HG03378 (cell line): ENCODE data around the gene DHRS9.
A peak's percentile ranks its signal among the peaks of the same experiment; 100 is the strongest.
"Not testable (repeated sequence)": the region's sequence is repeated elsewhere in the genome, so short reads cannot be mapped to it uniquely, and the experiment has no call there.

Source experiments
- ATAC-seq: cut with Tn5 transposase; IDR thresholded peaks from one replicate; pipeline ENCODE4 v1.9.1; 2021; ENCODE audit warnings: mild to moderate bottlenecking, moderate library complexity; ENCODE audit not compliant: unreplicated experiment

Gene DHRS9

DNA sequence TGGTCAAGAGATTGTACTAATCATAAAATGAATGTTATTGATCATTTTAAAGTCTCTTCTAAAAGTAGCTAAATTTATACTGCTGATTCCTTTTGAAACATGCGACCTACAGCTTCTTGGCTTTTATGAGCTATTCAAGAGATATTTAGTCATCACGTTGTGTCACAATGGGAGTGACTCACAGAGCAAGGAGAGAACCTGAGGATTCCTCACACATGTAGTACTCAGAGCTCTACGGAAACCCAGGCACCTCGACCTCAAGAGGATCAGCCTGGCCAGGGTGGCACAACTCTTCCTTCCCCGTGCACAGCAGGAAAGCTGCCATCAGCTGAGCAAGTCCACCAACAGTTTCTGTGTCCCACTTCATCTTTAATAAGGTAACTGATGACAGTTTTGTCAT is at the start of gene DHRS9:
DHRS9 (plus strand) TSS at position 223 of the 400 bp plus-strand sequence. CDS start 12,019 bp downstream, outside the sequence.
- no peak for ATAC-seq

DNA sequence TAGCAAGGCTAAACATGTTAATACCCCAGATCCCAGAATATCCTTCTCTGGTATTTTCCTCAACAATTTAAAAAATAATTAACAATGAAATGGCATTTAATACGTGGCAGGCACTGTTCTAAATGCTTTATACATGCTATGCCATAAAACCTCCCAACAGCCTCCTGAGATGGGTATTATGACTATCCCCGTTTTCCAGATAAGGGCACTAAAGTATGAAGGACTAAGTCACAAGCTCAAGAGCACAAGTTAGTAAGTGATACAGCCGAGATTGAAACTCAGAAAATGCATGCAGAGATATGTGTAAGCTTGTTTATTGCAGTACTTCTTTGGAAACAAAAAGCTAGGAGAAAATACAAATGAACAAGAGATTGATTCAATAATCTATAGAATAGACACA is 46.2 kb upstream of the DHRS9 start:
- ATAC-seq: no peak

GRCh38 chr2:169026056-169026455 is 43.3 kb upstream of the DHRS9 start:
- ATAC-seq: no peak

- ATAC-seq: no peak
These were observed 42.1 kb upstream of the DHRS9 start for GRCh38 chr2:169027234-169027633.

DNA sequence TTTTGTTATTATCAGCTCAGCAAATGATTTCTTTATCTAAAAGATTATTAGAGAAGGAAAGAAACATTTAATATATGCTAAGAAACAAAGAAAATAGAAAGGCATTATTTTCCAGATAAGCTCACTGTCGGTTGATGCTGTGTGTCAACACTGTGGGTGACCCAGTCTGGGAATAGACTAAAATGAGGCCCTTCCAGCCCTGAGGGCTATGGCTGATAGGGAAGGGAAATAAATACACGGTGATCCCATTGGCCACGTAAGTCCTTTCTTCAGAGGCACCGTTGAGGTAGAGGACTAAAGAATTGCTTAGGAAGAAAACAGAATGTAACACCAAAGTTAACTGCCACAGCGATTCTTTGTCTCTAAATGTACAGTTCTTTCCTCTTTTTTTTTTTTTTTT is 40.0 kb upstream of the DHRS9 start:
- ATAC-seq: no peak

GRCh38 chr2:169031202-169031601 is 38.2 kb upstream of the DHRS9 start, which contains the start of gene ABCB11:
Gene ABCB11, minus strand, starts transcription at chr2:169031324. Its CDS starts 13,199 bp downstream, at chr2:169018125.
- ATAC-seq: no peak

GRCh38 chr2:169034256-169034655 is 35.1 kb upstream of the DHRS9 start:
- no peak for ATAC-seq

GRCh38 chr2:169034984-169035544 is 34.3 kb upstream of the DHRS9 start:
- no peak for ATAC-seq

DNA sequence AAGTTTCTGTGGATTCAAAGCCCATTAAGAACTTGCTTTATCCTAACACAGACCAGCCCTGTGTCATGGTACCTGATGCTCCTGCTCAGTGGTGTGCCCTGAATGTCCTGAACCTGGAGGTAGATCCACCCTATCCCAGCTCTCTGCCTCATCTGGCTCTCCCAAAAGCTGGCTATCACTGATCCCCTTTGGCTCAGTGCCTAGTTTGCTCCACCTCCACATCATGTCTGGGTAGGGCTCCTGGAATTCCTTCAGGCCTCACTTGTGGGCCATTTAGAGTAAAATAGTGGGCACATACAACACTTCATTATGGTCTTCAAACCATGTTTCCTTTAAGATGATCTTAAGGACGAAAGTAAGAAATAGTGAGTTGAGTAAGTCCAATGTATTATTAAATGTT is 33.5 kb upstream of the DHRS9 start:
- ATAC-seq: no peak

- ATAC-seq: peak; percentile 75
These were observed 32.5 kb upstream of the DHRS9 start for GRCh38 chr2:169036736-169037440.

GRCh38 chr2:169038338-169038757 is 31.0 kb upstream of the DHRS9 start:
- ATAC-seq: peak; percentile 66

DNA sequence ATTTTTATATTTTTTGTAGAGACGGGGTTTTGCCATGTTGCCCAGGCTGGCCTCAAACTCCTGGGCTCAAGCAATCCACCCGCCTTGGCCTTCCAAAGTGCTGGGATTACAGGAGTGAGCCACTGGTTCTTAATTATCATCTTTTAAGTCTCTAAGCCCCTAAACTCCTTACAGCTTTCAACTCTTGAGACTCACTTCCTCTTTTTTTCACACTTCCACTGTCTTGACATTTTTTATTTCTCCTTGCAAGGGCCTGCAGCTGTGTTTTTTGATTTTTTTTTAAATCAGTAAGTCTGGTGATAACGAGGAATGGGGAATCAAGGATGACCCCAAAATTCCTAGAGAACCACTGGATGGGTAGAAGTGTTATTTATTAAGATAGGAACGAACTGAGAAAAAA is 29.7 kb upstream of the DHRS9 start:
- ATAC-seq: peak; percentile 33

DNA sequence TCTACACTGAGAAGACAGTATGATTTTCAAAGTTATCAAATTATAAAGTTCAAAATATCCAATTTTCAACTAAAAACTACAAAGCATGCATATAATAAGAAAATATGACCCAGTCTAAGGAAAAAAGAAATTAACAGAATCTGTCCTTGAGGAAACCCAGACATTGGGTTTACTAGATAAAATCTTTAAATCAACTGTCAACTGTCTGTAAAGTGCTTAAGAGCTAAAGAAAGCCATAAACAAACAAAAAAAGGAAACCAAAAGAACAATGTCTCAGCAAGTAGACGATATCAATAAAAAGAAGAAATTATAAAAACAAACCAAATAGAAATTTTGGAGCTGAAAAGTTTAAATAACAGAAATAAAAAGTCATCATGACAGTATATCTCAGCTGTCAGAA is 27.8 kb upstream of the DHRS9 start:
- ATAC-seq: no peak

- no peak for ATAC-seq
These were observed 26.5 kb upstream of the DHRS9 start for GRCh38 chr2:169042856-169043255.

DNA sequence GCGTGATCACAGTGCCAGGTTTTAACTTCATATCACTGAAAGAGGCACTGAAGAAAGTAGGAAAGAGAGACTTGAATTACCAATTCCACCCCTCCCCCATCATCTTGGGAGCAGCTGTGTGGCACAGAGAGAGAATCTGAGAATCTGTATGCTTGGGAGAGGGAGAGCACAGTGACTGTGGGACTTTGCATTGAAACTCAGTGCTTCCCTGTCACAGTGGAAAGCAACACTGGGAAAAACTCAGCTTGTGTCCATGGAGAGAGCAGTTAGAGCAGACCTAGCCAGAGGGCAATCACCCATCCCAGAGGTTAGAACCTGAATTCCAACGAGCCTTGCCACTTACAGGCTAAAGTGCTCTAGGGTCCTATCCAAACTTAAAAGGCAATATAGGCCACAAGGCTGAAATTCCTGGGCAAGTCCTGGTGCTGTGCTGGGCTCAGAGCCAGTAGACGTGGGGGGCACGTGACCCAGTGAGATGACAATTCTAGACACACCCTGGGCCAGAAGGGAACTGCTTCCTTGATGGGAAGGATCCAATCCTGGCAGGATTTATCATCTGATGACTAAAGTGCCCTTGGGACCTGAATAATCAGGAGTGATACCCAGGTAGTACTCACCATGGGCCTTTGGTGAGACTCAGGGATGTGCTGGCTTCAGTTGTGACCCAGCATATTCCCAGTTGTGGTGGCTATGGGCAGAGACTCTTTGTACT is 22.8 kb upstream of the DHRS9 start:
- no peak for ATAC-seq

DNA sequence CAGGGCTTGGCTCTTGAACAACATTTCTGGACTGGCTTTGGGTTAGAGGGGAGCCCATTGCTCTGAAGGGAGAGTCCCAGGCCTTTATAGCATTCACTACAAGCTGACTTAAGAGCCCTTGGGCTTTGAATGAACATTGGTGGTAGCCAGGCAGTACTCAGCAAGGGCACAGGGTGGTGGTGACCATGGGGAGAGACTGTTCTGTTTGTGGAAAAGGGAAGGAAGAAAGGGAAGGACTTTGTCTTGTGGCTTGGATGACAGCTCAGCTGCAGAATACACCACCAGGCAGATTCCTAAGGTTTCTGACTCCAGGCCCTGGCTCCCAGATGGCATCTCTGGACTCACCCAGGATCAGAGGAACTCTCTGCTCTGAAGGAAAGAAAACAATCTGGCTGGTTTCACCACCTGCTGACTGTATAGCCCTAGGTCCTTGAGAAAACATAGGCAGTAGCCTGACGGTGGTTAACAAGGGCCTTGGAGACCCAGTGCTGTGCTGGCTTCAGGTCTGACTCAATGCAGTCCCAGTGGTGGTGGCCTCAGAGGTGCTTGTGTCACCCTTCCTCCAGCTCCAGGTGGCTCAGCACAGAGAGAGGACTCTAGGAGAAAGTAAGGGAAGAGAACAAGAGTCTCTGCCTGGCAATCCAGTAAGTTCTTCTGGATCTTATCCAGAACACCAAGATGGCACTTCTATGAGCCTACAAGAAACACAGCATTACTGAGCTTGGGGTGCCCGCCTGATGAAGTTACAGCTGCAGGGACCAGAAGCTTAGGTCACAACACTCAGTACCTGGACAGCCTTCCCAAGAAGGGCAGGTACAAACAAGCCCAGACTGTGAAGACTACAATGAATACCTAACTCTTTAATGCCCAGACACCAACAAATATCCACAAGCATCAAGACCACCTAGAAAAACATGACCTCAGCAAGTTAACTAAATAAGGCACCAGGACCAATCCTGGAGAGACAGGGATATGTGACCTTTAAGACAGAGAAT is 21.8 kb upstream of the DHRS9 start:
- no peak for ATAC-seq

- ATAC-seq: no peak
These were observed 20.2 kb upstream of the DHRS9 start for GRCh38 chr2:169049142-169049541.

DNA sequence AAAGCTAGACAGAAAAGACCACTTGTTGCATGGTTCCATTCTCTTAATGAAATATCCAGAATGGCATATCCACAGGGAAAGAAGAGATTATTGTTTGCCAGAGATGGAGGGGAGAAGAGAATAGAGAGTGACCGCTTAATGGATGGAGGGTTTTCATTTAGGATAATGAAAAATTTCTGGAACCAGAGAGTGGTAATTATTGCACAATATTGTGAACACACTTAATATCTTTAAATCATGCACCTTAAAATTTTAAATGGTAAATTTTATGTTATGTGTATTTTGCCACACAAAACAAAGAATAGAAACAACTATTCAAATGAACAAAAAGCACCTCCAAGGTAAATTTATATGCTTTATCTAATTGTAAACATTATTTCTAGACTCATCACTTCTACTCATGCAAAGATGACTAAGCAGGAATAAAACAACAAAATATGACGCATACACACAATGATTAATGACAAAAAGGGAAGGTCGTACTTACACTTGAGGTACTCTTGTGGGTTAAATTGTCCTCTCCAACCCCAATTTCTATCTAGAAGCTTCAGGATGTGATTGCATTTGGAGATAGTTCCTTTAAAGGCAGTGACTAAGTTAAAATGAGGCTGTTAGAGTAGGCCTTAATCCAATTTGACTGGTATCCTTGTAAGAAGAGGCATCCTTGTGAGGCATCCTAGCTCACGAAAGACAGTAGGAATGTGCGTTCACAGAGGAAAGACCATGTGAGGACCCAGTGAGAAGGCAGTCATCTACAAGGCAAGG is 18.7 kb upstream of the DHRS9 start:
- ATAC-seq: no peak

DNA sequence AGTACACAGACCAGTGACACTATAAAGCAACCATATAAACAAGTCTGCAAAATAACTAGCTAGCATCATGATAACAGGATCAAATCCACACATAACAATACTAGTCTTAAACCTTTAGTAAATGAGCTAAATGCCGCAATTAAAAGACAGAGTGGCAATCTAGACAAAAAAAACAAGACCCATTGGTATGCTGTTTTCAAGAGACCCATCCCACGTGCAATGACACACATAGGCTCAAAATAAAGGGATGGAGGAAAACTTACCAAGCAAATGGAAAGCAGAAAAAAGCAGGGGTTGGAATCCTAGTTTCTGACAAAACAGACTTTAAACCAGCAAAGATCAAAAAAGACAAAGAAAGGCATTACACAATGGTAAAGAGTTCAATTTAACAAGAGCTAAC is 14.8 kb upstream of the DHRS9 start:
- ATAC-seq: not testable (repeated sequence)

DNA sequence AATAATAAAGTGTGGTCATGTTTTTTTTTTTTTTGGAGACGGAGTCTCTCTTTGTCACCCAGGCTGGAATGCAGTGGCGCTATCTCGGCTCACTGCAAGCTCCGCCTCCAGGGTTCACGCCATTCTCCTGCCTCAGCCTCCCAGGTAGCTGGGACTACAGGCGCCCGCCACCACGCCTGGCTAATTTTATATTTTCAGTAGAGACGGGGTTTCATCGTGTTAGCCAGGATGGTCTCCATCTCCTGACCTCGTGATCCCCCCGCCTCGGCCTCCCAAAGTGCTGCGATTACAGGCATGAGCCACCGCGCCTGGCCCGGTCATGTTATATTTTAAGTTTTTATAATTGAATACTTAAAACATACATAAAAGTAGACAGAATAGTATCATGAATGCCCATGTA is 5.2 kb upstream of the DHRS9 start:
- not testable (repeated sequence) for ATAC-seq
